ENCODE results near the gene SPAG6. TPM values are rescaled to one million over a fixed set of nuclear protein-coding genes. Genes with fewer than 3 reads are reported as not detected.
"Not testable (repeated sequence)": the region's sequence is repeated elsewhere in the genome, so short reads cannot be mapped to it uniquely, and the experiment has no call there.

SPAG6 gene
- total RNA-seq, 2 experiments from 2014 or later = 0.09 to 0.11 TPM

DNA sequence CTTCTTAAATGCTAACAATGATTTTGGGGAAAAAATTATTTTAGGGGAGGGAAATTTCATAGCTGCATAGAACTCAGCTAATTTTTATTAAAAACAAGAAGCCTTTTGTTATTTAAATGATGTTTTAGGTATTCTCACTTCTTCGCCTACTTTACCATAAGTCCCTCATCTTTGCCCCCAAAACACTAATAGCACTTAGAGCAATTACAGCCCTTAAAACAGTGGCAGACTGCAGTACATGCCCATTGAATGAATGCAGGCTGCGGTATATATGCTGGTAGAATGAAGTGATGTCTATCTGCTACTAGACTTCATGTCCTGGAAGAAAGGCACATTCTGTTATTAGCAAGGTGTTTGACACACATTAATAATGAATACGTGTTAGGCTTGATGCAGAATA, 2.9 kb upstream of the SPAG6 start:
- Mint-ChIP-seq H3K4me3 (no peak overlapping the region), H3K36me3 (ENCODE audit: low read depth) (peaks cover 8% of the 10 kb centered on the region), H3K27me3 (peaks cover 64% of the 10 kb centered on the region), H3K9me3 (ENCODE audit: low read depth) (no peaks in the 10 kb centered on the region), H3K27ac (no peak overlapping the region), H3K4me1 (peaks cover 31% of the 10 kb centered on the region)
- DNase-seq (no peak), ATAC-seq (no peak)
- intact Hi-C loops (cut with DNase I, micrococcal nuclease) = loop anchor here (5.0 to 10.0 kb wide), 4 partner anchors 340 to 848 kb away; partner anchors contain the start of gene DNAJC1 (in 1 of the 2)
- ChIA-PET CTCF (interaction anchor here (0.6 to 1.6 kb wide), 4 partner anchors 23 to 139 kb away, joined by 3 to 5 read pairs (median 4); no protein-coding TSS in a partner anchor), POLR2A (no interaction called here)

DNA sequence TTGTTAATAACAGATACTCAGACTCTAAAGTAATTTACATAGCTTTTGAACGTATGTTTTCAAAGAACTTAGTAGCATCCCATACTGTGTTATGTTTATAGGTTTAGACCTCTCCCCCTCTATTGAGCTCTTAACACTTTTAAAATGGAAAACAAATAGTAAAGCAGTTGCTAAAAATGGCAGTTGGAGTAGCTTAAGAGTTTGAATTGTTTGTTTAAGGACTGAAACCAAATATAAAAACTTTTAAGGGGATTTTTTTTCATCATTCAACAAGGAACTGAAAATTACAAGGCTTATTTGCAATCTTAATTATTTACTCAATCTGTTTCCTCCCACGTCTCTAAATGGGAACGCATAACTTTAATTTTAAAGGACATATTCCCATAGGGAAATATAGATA, 1.6 kb upstream of the SPAG6 start:
- Mint-ChIP-seq H3K9me3 (ENCODE audit: low read depth) (no peaks in the 10 kb centered on the region), H3K4me1 (peaks cover 30% of the 10 kb centered on the region), H3K27me3 (peaks cover 53% of the 10 kb centered on the region), H3K36me3 (ENCODE audit: low read depth) (peaks cover 8% of the 10 kb centered on the region), H3K4me3 (no peak overlapping the region), H3K27ac (no peak overlapping the region)
- POLR2A ChIA-PET = no interaction called here
- ATAC-seq (no peak), DNase-seq (no peak)
- CTCF ChIA-PET = interaction anchor here (0.7 to 1.7 kb wide), 4 partner anchors 22 to 128 kb away, joined by 3 to 5 read pairs (median 3); no protein-coding TSS in a partner anchor
- intact Hi-C loops (cut with DNase I, micrococcal nuclease) = loop anchor here (5.0 to 10.0 kb wide), 4 partner anchors 341 to 849 kb away; partner anchors contain the start of gene DNAJC1 (in 1 of the 2)

DNA sequence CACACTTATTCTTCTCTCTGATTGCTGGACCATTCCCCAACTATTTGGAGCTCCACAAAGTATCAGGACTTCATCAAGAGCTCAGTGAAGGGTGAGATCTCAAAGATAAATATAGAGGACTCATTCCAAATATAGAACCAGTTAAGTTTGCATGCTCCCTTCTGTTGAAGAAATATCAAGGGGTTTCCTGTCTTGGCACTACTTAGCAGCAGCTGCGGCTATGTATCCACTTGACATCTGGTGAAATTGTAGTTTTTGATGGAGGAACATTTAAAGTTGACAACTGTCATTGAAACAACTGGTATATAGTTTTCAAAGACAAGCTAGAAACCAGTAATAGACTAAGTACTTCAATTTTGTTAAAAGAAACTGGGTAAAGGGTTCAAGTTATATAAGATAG, 1.0 kb upstream of the SPAG6 start:
- ChIA-PET CTCF (interaction anchor here (0.7 to 1.7 kb wide), 3 partner anchors 10 to 90 kb away, joined by 3 to 5 read pairs (median 3); no protein-coding TSS in a partner anchor), POLR2A (no interaction called here)
- intact Hi-C loops (cut with DNase I, micrococcal nuclease) = loop anchor here (5.0 to 10.0 kb wide), 4 partner anchors 342 to 849 kb away; partner anchors contain the start of gene DNAJC1 (in 1 of the 2)
- Mint-ChIP-seq H3K27ac (no peak overlapping the region), H3K36me3 (ENCODE audit: low read depth) (peaks cover 8% of the 10 kb centered on the region), H3K9me3 (ENCODE audit: low read depth) (no peaks in the 10 kb centered on the region), H3K4me3 (peak overlapping the region; percentile 61), H3K27me3 (peaks cover 49% of the 10 kb centered on the region), H3K4me1 (peaks cover 26% of the 10 kb centered on the region)
- ATAC-seq = no peak
- DNase-seq = no peak

DNA sequence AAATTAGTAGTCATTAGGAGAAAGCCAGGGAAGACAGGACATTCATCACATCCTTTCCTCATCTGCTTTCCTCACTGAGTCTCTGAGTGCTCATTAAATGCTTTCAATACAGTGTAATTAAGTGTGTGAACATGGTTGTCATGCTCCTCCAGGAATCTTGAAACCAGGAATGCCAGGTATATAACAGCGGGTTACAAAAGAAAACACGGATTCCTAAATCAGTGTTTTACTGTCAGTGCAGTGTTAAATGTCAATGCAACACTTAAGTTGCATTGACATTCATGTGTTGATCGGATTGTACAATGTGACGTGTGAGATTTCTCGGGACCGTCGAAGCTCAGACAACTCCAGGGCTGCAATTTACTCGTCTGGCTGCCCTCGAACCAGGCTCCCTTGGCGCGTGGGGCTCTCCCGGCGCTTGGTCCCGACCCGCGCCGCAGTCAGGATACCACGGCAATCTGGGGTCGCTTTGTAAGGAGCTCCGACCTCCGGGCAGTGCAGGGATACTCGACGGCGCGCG, 455 bp upstream of the SPAG6 start:
- intact Hi-C loops (cut with DNase I, micrococcal nuclease) = loop anchor here (5.0 to 10.0 kb wide), 4 partner anchors 343 to 850 kb away; partner anchors contain the start of gene DNAJC1 (in 1 of the 2)
- no peak for ATAC-seq
- ChIA-PET POLR2A (no interaction called here), CTCF (interaction anchor here (0.6 to 1.7 kb wide), 4 partner anchors 9 to 102 kb away, joined by 3 to 4 read pairs (median 3); no protein-coding TSS in a partner anchor)
- Mint-ChIP-seq H3K9me3 (ENCODE audit: low read depth) (no peaks in the 10 kb centered on the region), H3K27me3 (peaks cover 48% of the 10 kb centered on the region), H3K4me1 (peaks cover 22% of the 10 kb centered on the region), H3K36me3 (ENCODE audit: low read depth) (peaks cover 8% of the 10 kb centered on the region), H3K4me3 (peak overlapping the region; percentile 61), H3K27ac (no peak overlapping the region)
- no peak for DNase-seq

DNA sequence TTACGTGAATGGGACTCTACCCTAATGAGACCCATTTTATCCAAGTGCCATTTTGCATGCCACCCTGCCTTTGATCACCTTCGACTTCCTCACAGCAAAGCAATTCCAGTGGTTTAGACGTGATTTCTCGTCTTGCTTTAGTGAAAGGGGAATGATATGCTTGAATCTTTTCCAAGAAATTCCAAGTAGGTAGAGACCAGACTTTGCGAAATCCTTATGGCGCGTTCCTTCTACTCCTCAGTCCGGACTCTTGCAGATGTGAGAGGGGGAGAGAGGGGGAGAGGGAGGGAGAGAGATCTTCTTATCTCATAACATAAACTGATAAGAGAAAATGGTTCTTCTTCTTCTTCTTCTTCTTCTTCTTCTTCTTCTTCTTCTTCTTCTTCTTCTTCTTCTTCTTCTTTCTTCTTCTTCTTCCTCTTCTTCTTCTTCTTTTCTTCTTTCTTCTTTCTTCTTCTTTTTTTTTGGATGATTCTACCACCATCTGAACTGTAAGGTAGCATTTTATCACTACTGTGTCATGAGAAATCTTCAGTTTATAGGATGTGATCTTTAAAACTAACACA, 883 bp downstream of the SPAG6 start:
- H3K9me3 Mint-ChIP-seq (ENCODE audit: low read depth) = no peaks in the 10 kb centered on the region
- peaks cover 7% of the 10 kb centered on the region for H3K36me3 Mint-ChIP-seq (ENCODE audit: low read depth)
- ATAC-seq (no peak), DNase-seq (no peak)
- H3K27ac Mint-ChIP-seq = no peak overlapping the region
- H3K27me3 Mint-ChIP-seq = peaks cover 48% of the 10 kb centered on the region
- POLR2A ChIA-PET = no interaction called here
- H3K4me1 Mint-ChIP-seq = peaks cover 19% of the 10 kb centered on the region
- CTCF ChIA-PET = no interaction called here
- intact Hi-C loops (cut with DNase I, micrococcal nuclease) = loop anchor here in 1 of 2 experiments (2.0 to 10.0 kb wide), 2 partner anchors 17 to 851 kb away; no protein-coding TSS in a partner anchor
- peak overlapping the region; percentile 61 for H3K4me3 Mint-ChIP-seq

DNA sequence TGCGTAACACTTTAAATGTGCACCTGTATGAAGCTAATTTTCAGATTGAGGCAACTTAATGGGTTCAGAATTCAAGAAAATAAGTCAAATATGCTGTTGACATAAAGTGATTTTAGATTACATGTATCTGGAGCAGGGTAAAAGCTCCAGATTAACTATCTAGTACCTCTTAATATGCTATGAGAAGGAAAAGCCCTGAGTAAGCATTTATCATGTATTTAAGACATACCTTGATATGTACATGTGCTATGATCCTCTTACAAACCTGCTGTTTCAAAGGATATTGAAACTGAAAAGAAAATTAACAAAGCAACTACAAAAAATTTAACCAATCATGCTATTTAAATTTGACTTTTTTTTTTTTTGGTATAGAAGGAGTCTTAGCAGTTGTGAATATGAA, 4.5 kb downstream of the SPAG6 start:
- ChIA-PET CTCF (interaction anchor here (0.6 to 1.5 kb wide), 3 partner anchors 13 to 277 kb away, joined by 3 read pairs; no protein-coding TSS in a partner anchor), POLR2A (no interaction called here)
- H3K27me3 Mint-ChIP-seq = peaks cover 25% of the 10 kb centered on the region
- H3K27ac Mint-ChIP-seq = no peak overlapping the region
- ATAC-seq (no peak), DNase-seq (no peak)
- H3K4me1 Mint-ChIP-seq = peaks cover 5% of the 10 kb centered on the region
- no peak overlapping the region for H3K4me3 Mint-ChIP-seq
- intact Hi-C loops (cut with DNase I, micrococcal nuclease) = loop anchor here in 1 of 2 experiments (10.0 kb wide), 1 partner anchor 855 kb away; no protein-coding TSS in a partner anchor
- H3K9me3 Mint-ChIP-seq (ENCODE audit: low read depth) = no peaks in the 10 kb centered on the region
- H3K36me3 Mint-ChIP-seq (ENCODE audit: low read depth) = peaks cover 4% of the 10 kb centered on the region

DNA sequence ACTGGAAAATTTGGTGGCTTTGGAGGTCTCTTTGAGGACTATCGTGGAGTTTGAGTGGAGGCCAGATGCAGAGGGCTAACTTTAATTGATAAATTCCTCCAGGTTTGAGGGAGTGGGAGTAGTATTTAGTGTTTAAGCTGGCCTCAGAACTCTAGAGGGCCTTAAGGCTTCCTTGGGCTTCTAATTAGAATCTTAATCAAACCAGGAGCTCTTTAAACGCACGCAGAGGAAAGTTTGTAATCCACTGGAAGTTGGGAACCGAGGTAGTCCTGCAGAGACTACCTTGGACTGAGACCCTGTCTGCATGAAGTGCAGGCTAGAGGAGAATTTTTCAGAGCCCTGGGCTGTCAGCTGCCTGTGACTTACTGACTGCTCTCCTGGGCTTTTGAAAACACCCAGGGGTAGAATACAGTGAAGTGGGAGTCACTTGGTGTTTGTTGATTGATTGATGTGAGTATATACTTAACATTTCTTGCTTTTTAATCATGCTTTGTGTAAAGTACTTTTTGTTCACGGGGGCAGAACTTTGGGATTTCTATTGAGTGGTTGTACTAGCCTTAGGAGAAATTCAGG, 5.9 kb downstream of the SPAG6 start:
- Mint-ChIP-seq H3K36me3 (ENCODE audit: low read depth) (no peaks in the 10 kb centered on the region), H3K27me3 (peaks cover 17% of the 10 kb centered on the region), H3K4me1 (no peaks in the 10 kb centered on the region), H3K4me3 (no peak overlapping the region), H3K27ac (no peak overlapping the region), H3K9me3 (ENCODE audit: low read depth) (no peaks in the 10 kb centered on the region)
- no peak for DNase-seq
- CTCF ChIA-PET = no interaction called here
- no peak for ATAC-seq
- intact Hi-C loops (cut with DNase I, micrococcal nuclease) = no loop called here
- POLR2A ChIA-PET = no interaction called here

DNA sequence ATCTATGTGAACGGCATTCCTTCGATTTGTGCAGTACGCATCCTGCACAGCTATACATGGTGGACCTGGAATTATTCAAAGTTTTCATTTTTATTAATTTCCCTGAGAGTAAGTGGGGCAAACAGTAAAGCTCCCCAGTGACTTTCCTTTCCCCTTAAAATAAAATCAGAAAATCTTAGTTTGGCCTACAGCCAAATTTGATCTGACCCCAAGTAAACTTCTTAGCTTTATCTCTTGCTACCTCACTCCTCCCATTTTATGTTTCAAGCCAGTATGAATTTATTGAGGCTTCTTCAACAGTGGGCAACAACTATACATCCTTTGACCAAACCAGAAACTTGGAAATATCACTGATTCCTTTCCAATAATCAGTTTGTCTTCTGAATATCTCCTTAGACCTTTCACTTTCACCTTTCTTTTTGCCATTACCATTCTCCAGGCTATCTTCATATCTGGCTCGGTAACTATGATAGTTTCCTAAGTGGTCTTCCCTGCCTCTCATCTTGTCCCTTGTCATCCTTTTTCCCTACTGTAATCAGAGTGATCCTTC, 11.1 kb downstream of the SPAG6 start:
- POLR2A ChIA-PET = no interaction called here
- no peak overlapping the region for H3K4me3 Mint-ChIP-seq
- H3K36me3 Mint-ChIP-seq (ENCODE audit: low read depth) = no peaks in the 10 kb centered on the region
- peaks cover 7% of the 10 kb centered on the region for H3K27me3 Mint-ChIP-seq
- no peaks in the 10 kb centered on the region for H3K9me3 Mint-ChIP-seq (ENCODE audit: low read depth)
- ATAC-seq = no peak
- no peaks in the 10 kb centered on the region for H3K4me1 Mint-ChIP-seq
- DNase-seq = no peak
- no peak overlapping the region for H3K27ac Mint-ChIP-seq
- intact Hi-C loops (cut with DNase I, micrococcal nuclease) = no loop called here
- CTCF ChIA-PET = no interaction called here

DNA sequence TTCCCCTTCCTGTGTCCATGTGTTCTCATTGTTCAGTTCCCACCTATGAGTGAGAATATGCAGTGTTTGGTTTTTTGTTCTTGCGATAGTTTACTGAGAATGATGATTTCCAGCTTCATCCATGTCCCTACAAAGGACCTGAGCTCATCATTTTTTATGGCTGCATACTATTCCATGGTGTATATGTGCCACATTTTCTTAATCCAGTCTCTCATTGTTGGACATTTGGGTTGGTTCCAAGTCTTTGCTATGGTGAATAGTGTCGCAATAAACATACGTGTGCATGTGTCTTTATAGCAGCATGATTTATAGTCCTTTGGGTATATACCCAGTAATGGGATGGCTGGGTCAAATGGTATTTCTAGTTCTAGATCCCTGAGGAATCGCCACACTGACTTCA, 12.5 kb downstream of the SPAG6 start:
- H3K36me3 Mint-ChIP-seq (ENCODE audit: low read depth); H3K4me1 Mint-ChIP-seq; ATAC-seq; POLR2A ChIA-PET; DNase-seq; H3K27ac Mint-ChIP-seq; H3K9me3 Mint-ChIP-seq (ENCODE audit: low read depth); H3K4me3 Mint-ChIP-seq; intact Hi-C loops (cut with DNase I, micrococcal nuclease); CTCF ChIA-PET; H3K27me3 Mint-ChIP-seq: not testable (repeated sequence)

DNA sequence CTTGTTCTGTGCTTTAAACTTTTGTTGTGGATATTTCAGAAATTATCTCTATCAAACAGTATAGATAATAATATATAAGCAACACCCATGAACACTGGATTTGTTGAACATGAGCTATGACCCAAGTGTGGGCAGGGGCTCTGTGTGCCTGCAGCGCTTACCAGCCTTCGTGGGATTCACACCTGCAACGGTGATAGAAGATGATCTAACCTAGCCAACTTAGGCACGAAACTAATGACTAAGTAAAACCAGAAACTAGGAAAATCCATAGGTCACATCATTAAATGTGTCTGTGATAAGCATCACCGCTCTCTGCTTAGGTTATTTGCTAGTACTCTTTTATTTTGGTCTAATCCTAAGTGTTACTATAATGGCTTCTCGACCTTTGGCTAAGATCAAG, 18.0 kb downstream of the SPAG6 start:
- peak; percentile 61 for DNase-seq
- Mint-ChIP-seq H3K27ac (no peak overlapping the region), H3K9me3 (ENCODE audit: low read depth) (no peaks in the 10 kb centered on the region), H3K4me1 (peaks cover 28% of the 10 kb centered on the region), H3K36me3 (ENCODE audit: low read depth) (no peaks in the 10 kb centered on the region), H3K27me3 (peaks cover 2% of the 10 kb centered on the region), H3K4me3 (no peak overlapping the region)
- ChIA-PET POLR2A (no interaction called here), CTCF (interaction anchor here (1.2 kb wide), 1 partner anchor 14 kb away, joined by 3 read pairs; no protein-coding TSS in a partner anchor)
- peak; percentile 67 for ATAC-seq
- intact Hi-C loops (cut with DNase I, micrococcal nuclease) = loop anchor here in 1 of 2 experiments (2.0 kb wide), 1 partner anchor 17 kb away; no protein-coding TSS in a partner anchor

DNA sequence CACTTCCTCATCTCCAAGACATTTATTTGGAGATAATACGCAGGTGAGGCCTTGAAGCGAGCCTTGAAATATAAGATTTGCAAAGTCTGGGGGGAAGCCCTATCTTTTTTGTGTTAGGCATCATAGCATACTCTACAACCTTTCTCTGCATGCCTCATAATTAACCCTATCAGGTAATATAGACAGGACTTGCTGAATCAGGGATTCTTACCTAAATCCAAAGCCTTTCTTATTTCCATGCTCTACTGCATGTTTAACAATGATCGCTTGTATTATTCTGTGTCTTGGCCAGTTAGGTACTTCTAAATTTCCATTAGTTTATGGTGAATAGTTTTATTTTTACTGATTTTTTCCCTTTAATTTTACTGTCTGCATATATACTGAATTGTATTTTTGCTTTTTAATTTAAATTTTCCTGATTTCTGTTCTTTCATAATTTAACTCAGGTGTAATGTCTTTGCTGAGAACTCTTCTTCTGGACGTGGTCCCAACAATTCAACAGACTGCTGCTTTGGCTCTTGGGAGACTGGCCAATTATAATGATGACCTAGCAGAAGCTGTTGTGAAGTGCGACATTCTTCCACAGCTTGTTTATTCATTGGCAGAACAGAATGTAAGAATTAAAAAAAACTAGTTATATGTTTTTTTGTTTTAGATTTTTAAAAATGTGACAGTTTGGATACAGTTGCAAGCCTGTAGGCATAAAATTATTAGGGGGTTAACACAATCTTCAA, 19.3 kb downstream of the SPAG6 start:
- no peak overlapping the region for H3K4me3 Mint-ChIP-seq
- POLR2A ChIA-PET = no interaction called here
- CTCF ChIA-PET = interaction anchor here (2.0 kb wide), 1 partner anchor 21 kb away, joined by 5 read pairs; no protein-coding TSS in a partner anchor

More for the DNA sequence above, 19.3 kb downstream of the SPAG6 start:
- ATAC-seq (no peak), DNase-seq (no peak)
- Mint-ChIP-seq H3K36me3 (ENCODE audit: low read depth) (no peaks in the 10 kb centered on the region), H3K4me1 (peaks cover 35% of the 10 kb centered on the region), H3K27me3 (peaks cover 2% of the 10 kb centered on the region), H3K27ac (no peak overlapping the region), H3K9me3 (ENCODE audit: low read depth) (no peaks in the 10 kb centered on the region)
- intact Hi-C loops (cut with DNase I, micrococcal nuclease) = loop anchor here in 1 of 2 experiments (5.0 kb wide), 1 partner anchor 73 kb away; no protein-coding TSS in a partner anchor
